ENCODE data around the gene ITPR2.

DNA sequence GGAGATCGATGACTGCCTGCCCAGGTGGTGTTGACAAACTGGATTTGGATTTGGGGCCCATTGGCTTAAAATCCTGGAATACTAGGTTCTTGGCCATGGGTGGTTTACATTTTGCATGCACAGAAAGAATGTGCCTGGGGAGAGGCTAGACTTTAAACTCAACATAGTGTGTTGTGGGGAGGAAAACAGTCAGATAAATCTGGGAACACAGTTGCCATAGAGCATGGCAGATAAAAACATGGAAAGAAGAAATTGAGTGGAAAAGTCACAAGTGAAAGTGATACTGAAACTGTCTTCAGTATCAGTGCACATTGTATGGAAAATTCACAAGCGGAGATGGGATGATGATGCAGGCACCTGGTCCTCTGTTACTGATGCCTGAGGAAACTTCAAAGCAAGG, 542.4 kb downstream of the ITPR2 start:
- TF ChIP-seq CTCF (IDR thresholded peaks at IDR 0.05) (no peak), MAX (IDR thresholded peaks at IDR 0.05; ENCODE audit: low read depth) (no peak), USF1 (IDR thresholded peaks at IDR 0.05; ENCODE audit: borderline replicate concordance, low read depth) (no peak), FOSL2 (IDR thresholded peaks at IDR 0.05; ENCODE audit: borderline replicate concordance, low read depth) (no peak), EZH2phosphoT487 (IDR thresholded peaks at IDR 0.05; ENCODE audit: borderline replicate concordance, low read depth) (no peak), GABPA (IDR thresholded peaks at IDR 0.05; ENCODE audit: low read depth) (no peak)
- TF ChIP-seq, protein P1, sequence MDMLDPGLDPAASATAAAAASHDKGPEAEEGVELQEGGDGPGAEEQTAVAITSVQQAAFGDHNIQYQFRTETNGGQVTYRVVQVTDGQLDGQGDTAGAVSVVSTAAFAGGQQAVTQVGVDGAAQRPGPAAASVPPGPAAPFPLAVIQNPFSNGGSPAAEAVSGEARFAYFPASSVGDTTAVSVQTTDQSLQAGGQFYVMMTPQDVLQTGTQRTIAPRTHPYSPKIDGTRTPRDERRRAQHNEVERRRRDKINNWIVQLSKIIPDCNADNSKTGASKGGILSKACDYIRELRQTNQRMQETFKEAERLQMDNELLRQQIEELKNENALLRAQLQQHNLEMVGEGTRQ (IDR thresholded peaks at IDR 0.05; ENCODE audit: borderline replicate concordance, low read depth, low read length) = no peak
